Natural killer cell (primary cell): ENCODE data around the gene HLF. TPM values are rescaled to one million over a fixed set of nuclear protein-coding genes. Genes with fewer than 3 reads are reported as not detected.

Experiments
- ATAC-seq, 3 donors: fragments of 150-1000 bp in 2 of 3; fragments of 200-7000 bp in 1 of 3; cut with Tn5 transposase; 1 replicate in 1 of 3; 2 replicates in 2 of 3; pipeline ENCODE4 v1.10.0; 2021; ENCODE audit warnings: mild to moderate bottlenecking in 2 of 3, moderate library complexity in 2 of 3
- DNase-seq, 2 donors: peaks; one replicate each; pipeline versions ENCODE4 v3.0.0 to v3.0.0-alpha.2; 2013 to 2021; ENCODE audit warnings: mixed read lengths in 1 of 2
- H3K27ac ChIP-seq: one replicate; pipeline ENCODE4 v1.5.1; 2013; ENCODE audit warnings: mild to moderate bottlenecking, low read length
- H3K27me3 ChIP-seq: one replicate; pipeline ENCODE4 v1.6.1; 2013; ENCODE audit warnings: low read length; ENCODE audit not compliant: control insufficient read depth, insufficient read depth
- H3K36me3 ChIP-seq: one replicate; pipeline ENCODE4 v1.6.1; 2013; ENCODE audit warnings: low read length; ENCODE audit not compliant: control insufficient read depth, insufficient read depth
- H3K4me1 ChIP-seq: one replicate; pipeline ENCODE4 v1.6.1; 2013; ENCODE audit warnings: low read length; ENCODE audit not compliant: control insufficient read depth, insufficient read depth
- H3K4me3 ChIP-seq: one replicate; pipeline ENCODE4 v1.5.1; 2013; ENCODE audit warnings: low read length
- H3K9me3 ChIP-seq: one replicate; pipeline ENCODE4 v1.6.1; 2013; ENCODE audit warnings: low read length; ENCODE audit not compliant: control insufficient read depth, insufficient read depth
- H3K27ac Mint-ChIP-seq, 2 donors: one replicate each; pipeline ENCODE4 v1.8.0; 2022; ENCODE audit warnings: mild to moderate bottlenecking in 2 of 2, mixed read lengths in 2 of 2, moderate library complexity in 1 of 2
- H3K27me3 Mint-ChIP-seq, 2 donors: one replicate each; pipeline ENCODE4 v1.8.0; 2022; ENCODE audit warnings: low read depth in 2 of 2, mixed read lengths in 2 of 2
- H3K36me3 Mint-ChIP-seq: one replicate; pipeline ENCODE4 v1.8.0; 2022; ENCODE audit warnings: mixed read lengths
- H3K4me1 Mint-ChIP-seq, 2 donors: one replicate each; pipeline ENCODE4 v1.8.0; 2022; ENCODE audit warnings: mixed read lengths in 2 of 2
- H3K4me3 Mint-ChIP-seq: one replicate; pipeline ENCODE4 v1.8.0; 2022; ENCODE audit warnings: mild to moderate bottlenecking, moderate library complexity, mixed read lengths
- H3K9me3 Mint-ChIP-seq, 2 donors: one replicate each; pipeline ENCODE4 v1.8.0; 2022; ENCODE audit warnings: mixed read lengths in 2 of 2
- WGBS: methylation state at CpG from one replicate; pipeline ENCODE4 v1.1.7; 2013; ENCODE audit warnings: missing lambda C conversion rate; ENCODE audit not compliant: insufficient coverage; 5-methylcytosine and 5-hydroxymethylcytosine counted together
- intact Hi-C: fragments of 100-400 bp; cut with micrococcal nuclease; formaldehyde crosslinking; loops from one replicate; pipeline ENCODE4 v1.14.2; 2022
- total RNA-seq, 4 donors: library from RNA; stranded (reverse); fragments of 120-200 nt in 1 of 4; gene quantifications; one replicate each; pipeline versions ENCODE4 v1.2.3 to v1.2.4, GENCODE V29; 2013 to 2022
- TF ChIP-seq, protein P1 (sequence below): fragments of 200-600 bp; IDR thresholded peaks from one replicate; pipeline ENCODE4 v1.8.0; 2022; ENCODE audit warnings: antibody characterized with exemption

Gene HLF
- total RNA-seq, 3 donors from 2014 or later (not counting 1 experiment from before 2014, with no cell fraction given): 0.14 to 0.59 (median 0.15) TPM

GRCh38 chr17:55296171-55296695 lies 31.5 kb downstream of the HLF start:
- no peaks in the 10 kb centered on the region for H3K9me3 ChIP-seq
- no peaks in the 10 kb centered on the region for H3K27me3 ChIP-seq
- intact Hi-C loops: loop anchor here (1.0 kb wide), 1 partner anchor 303 kb away; no protein-coding TSS in a partner anchor
- no peaks in the 10 kb centered on the region for H3K36me3 ChIP-seq
- TF ChIP-seq, protein P1, sequence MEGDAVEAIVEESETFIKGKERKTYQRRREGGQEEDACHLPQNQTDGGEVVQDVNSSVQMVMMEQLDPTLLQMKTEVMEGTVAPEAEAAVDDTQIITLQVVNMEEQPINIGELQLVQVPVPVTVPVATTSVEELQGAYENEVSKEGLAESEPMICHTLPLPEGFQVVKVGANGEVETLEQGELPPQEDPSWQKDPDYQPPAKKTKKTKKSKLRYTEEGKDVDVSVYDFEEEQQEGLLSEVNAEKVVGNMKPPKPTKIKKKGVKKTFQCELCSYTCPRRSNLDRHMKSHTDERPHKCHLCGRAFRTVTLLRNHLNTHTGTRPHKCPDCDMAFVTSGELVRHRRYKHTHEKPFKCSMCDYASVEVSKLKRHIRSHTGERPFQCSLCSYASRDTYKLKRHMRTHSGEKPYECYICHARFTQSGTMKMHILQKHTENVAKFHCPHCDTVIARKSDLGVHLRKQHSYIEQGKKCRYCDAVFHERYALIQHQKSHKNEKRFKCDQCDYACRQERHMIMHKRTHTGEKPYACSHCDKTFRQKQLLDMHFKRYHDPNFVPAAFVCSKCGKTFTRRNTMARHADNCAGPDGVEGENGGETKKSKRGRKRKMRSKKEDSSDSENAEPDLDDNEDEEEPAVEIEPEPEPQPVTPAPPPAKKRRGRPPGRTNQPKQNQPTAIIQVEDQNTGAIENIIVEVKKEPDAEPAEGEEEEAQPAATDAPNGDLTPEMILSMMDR: no peak
- WGBS: no CpG with 5 or more reads among the region's 6 CpGs
- H3K4me1 Mint-ChIP-seq: no peaks in the 10 kb centered on the region
- peaks cover 3 to 7% of the 10 kb centered on the region in 2 donors for H3K27me3 Mint-ChIP-seq
- H3K4me1 ChIP-seq: no peaks in the 10 kb centered on the region
- no peak overlapping the region for H3K27ac ChIP-seq
- no peak overlapping the region for H3K4me3 Mint-ChIP-seq
- H3K27ac Mint-ChIP-seq: no peak overlapping the region
- H3K9me3 Mint-ChIP-seq: no peaks in the 10 kb centered on the region
- no peak for DNase-seq
- H3K36me3 Mint-ChIP-seq: no peaks in the 10 kb centered on the region
- no peak for ATAC-seq
- no peak overlapping the region for H3K4me3 ChIP-seq

DNA sequence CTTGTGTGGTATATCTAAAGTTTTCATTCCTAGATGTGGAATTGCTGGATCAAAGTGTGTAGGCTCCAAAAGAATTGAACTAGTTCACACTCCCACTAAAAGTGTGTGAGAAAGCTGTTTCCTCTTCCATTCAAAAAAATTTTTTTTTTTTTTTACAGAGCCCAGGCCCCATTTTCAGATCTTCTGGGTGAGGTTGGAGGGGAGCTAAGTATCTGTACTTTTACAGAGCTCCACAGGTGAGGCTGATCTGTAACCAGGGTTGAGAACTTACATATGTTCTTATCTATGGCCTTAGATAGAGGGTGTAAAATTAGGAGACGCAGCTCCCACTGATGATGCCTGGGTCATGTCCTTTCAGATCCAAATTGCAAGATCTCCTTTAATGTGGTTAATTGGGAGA lies 31.9 kb downstream of the HLF start:
- TF ChIP-seq, protein P1: no peak
- Histone ChIP-seq H3K4me1 (no peaks in the 10 kb centered on the region), H3K4me3 (no peak overlapping the region), H3K27me3 (no peaks in the 10 kb centered on the region), H3K9me3 (no peaks in the 10 kb centered on the region), H3K36me3 (no peaks in the 10 kb centered on the region), H3K27ac (no peak overlapping the region)
- H3K27ac Mint-ChIP-seq: no peak overlapping the region
- no peak for ATAC-seq
- intact Hi-C loops: loop anchor here (1.0 kb wide), 1 partner anchor 303 kb away; no protein-coding TSS in a partner anchor
- 100% methylated on average over 1 of the region's 1 CpG for WGBS
- no peak for DNase-seq
- H3K9me3 Mint-ChIP-seq: no peaks in the 10 kb centered on the region
- peaks cover 3 to 7% of the 10 kb centered on the region in 2 donors for H3K27me3 Mint-ChIP-seq
- H3K4me3 Mint-ChIP-seq: no peak overlapping the region
- no peaks in the 10 kb centered on the region for H3K36me3 Mint-ChIP-seq
- no peaks in the 10 kb centered on the region for H3K4me1 Mint-ChIP-seq

GRCh38 chr17:55298111-55298730 lies 33.5 kb downstream of the HLF start:
- DNase-seq (no peak), ATAC-seq (no peak)
- no peak overlapping the region for H3K27ac ChIP-seq
- H3K27ac Mint-ChIP-seq: no peak overlapping the region
- no peaks in the 10 kb centered on the region for H3K9me3 Mint-ChIP-seq
- no peak overlapping the region for H3K4me3 Mint-ChIP-seq
- TF ChIP-seq, protein P1: no peak
- peaks cover 3 to 7% of the 10 kb centered on the region in 2 donors for H3K27me3 Mint-ChIP-seq
- H3K4me3 ChIP-seq: no peak overlapping the region
- no peaks in the 10 kb centered on the region for H3K27me3 ChIP-seq
- H3K4me1 Mint-ChIP-seq: no peaks in the 10 kb centered on the region
- intact Hi-C loops: no loop called here
- no peaks in the 10 kb centered on the region for H3K4me1 ChIP-seq
- no peaks in the 10 kb centered on the region for H3K9me3 ChIP-seq
- 86% methylated on average over 2 of the region's 3 CpGs for WGBS
- no peaks in the 10 kb centered on the region for H3K36me3 Mint-ChIP-seq
- H3K36me3 ChIP-seq: no peaks in the 10 kb centered on the region
